Naive B cell (primary cell): ENCODE results near the gene OPCML. TPM values are rescaled to one million over a fixed set of nuclear protein-coding genes. Genes with fewer than 3 reads are reported as not detected.

Experiments
- ATAC-seq, 2 donors: fragments of 150-1000 bp; cut with Tn5 transposase; 2 replicates each; pipeline ENCODE4 v1.10.0; 2021; ENCODE audit warnings: low read depth in 2 of 2, mild to moderate bottlenecking in 2 of 2, moderate library complexity in 2 of 2
- DNase-seq: peaks from one replicate; pipeline ENCODE4 v3.0.0; 2022
- H3K27ac Mint-ChIP-seq, 6 donors: one replicate each; pipeline ENCODE4 v1.8.0; 2020 to 2022; ENCODE audit warnings: mild to moderate bottlenecking in 6 of 6, mixed read lengths in 6 of 6, moderate library complexity in 5 of 6, inconsistent platforms in 2 of 6
- H3K27me3 Mint-ChIP-seq, 3 donors: one replicate each; pipeline ENCODE4 v1.8.0; 2021 to 2022; ENCODE audit warnings: mixed read lengths in 3 of 3, mild to moderate bottlenecking in 1 of 3
- H3K36me3 Mint-ChIP-seq, 2 donors: one replicate each; pipeline ENCODE4 v1.8.0; 2020 to 2022; ENCODE audit warnings: mixed read lengths in 2 of 2, inconsistent platforms in 1 of 2, mild to moderate bottlenecking in 1 of 2
- H3K4me1 Mint-ChIP-seq, 3 donors: one replicate each; pipeline ENCODE4 v1.8.0; 2020 to 2022; ENCODE audit warnings: mixed read lengths in 3 of 3, inconsistent platforms in 1 of 3, mild to moderate bottlenecking in 1 of 3, moderate library complexity in 1 of 3
- H3K4me3 Mint-ChIP-seq, 8 donors: one replicate each; pipeline ENCODE4 v1.8.0; 2020 to 2022; ENCODE audit warnings: mild to moderate bottlenecking in 8 of 8, mixed read lengths in 8 of 8, moderate library complexity in 8 of 8, inconsistent platforms in 2 of 8
- H3K9me3 Mint-ChIP-seq, 7 donors: one replicate each; pipeline ENCODE4 v1.8.0; 2020 to 2022; ENCODE audit warnings: mixed read lengths in 7 of 7, mild to moderate bottlenecking in 5 of 7, inconsistent platforms in 2 of 7, moderate library complexity in 1 of 7
- polyA plus RNA-seq, 6 donors: library from polyadenylated mRNA; unstranded; fragments of 300-500 nt; fragmentation: Illumina TruSeq; gene quantifications; one replicate each; pipeline ENCODE4 v1.2.3, GENCODE V29; 2021; ENCODE audit warnings: low read depth in 6 of 6

The OPCML gene
- polyA plus RNA-seq, 6 donors from 2014 or later = not detected

DNA sequence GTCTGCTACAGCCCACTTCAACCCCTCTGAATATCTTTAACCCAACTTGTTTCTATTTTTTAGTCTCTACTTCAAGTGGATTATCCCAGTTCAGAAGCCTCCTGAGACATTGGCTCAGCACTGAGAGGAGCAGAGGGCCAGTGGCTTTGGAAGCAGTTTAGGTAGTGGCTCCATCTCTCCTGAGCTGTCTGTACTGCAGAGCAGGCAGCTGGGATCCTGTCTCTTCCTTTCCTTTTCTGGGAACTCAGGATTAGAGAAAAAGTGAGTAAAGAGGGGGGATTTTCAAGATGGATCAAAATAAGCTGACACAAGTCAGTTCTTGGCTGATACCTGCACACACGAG is 512.0 kb downstream of the OPCML start:
- no peak overlapping the region for H3K4me3 Mint-ChIP-seq
- H3K4me1 Mint-ChIP-seq = no peaks in the 10 kb centered on the region
- H3K27me3 Mint-ChIP-seq = peaks cover 0 to 4% (median 0%) of the 10 kb centered on the region in 3 donors
- no peaks in the 10 kb centered on the region for H3K36me3 Mint-ChIP-seq
- H3K9me3 Mint-ChIP-seq = peaks cover 0 to 6% (median 2%) of the 10 kb centered on the region in 7 donors
- DNase-seq (no peak), ATAC-seq (no peak)
- no peak overlapping the region for H3K27ac Mint-ChIP-seq

DNA sequence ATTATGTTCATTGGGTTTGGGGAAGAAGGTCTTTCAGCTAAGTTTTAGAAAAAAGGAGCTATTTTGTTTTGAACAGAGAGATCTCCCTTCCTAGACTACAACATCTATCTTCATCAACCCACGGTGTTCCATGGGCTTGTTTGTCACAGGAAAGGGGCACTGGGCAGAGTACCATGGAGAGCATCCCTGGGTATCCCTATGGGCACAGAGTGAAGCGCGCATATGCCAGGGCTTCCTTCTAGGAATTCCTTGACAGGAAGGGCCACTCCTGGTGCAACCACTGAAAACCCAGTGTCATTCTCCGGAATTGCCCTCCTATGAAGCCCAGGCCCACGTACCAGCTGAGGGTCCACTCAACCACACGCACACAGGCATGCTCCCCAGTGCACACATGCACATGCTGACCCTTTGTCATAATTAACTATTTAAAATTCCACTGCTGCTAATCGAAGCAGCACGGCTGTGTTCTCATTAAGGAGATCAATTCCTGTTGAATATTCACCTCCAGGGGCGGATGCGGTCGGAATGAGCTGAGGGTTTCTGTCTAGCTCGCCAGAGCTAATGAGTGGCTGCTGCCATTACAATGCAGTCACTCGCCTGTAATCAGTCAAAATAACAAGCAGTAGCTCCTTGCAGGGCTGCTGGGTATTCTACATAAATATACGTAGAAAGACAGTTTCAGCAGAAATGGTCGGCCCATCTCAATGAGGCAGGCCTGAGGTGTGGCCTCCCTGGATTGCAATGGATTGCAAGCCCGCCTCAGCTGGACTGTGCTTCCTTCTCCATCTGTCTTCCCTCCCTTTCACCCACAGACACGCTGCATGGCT is 512.5 kb downstream of the OPCML start:
- ATAC-seq (no peak), DNase-seq (no peak)
- no peak overlapping the region for H3K4me3 Mint-ChIP-seq
- peaks cover 0 to 11% (median 2%) of the 10 kb centered on the region in 7 donors for H3K9me3 Mint-ChIP-seq
- no peaks in the 10 kb centered on the region for H3K4me1 Mint-ChIP-seq
- peaks cover 0 to 4% (median 0%) of the 10 kb centered on the region in 3 donors for H3K27me3 Mint-ChIP-seq
- H3K36me3 Mint-ChIP-seq = no peaks in the 10 kb centered on the region
- no peak overlapping the region for H3K27ac Mint-ChIP-seq

DNA sequence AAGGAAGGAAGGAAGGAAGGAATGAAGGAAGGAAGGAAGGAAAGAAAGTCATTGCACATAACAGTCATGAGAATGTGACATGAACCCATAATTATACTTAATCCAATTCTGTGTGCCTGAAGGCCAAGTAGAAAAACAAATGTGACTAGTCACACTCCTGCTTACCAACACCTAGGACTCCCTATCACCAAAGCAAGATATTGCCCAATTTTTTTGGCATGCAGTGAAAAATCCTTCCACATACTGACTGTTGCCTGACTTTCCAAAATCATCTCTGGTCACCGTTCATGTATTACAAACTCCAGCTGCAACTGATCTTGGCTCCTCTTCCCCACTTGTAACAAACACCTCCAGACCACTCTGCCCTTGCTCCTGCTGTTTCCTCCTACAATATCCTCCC is 516.8 kb downstream of the OPCML start:
- H3K36me3 Mint-ChIP-seq = no peaks in the 10 kb centered on the region
- no peak overlapping the region for H3K4me3 Mint-ChIP-seq
- ATAC-seq = no peak
- no peak for DNase-seq
- H3K27me3 Mint-ChIP-seq = no peaks in the 10 kb centered on the region
- peaks cover 0 to 4% (median 2%) of the 10 kb centered on the region in 7 donors for H3K9me3 Mint-ChIP-seq
- H3K4me1 Mint-ChIP-seq = no peaks in the 10 kb centered on the region
- no peak overlapping the region for H3K27ac Mint-ChIP-seq

DNA sequence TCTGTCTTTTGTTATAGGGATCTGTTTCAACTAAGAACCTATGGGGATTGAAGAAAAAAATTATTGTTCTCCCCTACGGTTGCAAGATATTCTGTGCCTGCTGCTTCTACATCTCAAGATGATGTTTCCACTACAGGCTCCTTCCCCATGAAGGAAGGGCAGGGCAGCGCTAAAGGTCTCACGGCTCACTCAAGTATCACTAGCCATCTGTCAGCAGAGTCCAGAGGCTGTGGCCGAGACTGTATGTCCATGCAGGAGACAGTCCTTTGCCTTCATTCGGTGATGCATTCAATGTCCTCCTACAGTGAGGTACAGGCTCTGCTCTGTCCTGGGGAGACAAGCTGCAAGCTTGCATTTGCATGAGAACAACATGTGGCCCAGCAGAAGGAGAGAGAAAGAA is 518.0 kb downstream of the OPCML start:
- H3K27me3 Mint-ChIP-seq = no peaks in the 10 kb centered on the region
- H3K4me3 Mint-ChIP-seq = no peak overlapping the region
- ATAC-seq = no peak

DNA sequence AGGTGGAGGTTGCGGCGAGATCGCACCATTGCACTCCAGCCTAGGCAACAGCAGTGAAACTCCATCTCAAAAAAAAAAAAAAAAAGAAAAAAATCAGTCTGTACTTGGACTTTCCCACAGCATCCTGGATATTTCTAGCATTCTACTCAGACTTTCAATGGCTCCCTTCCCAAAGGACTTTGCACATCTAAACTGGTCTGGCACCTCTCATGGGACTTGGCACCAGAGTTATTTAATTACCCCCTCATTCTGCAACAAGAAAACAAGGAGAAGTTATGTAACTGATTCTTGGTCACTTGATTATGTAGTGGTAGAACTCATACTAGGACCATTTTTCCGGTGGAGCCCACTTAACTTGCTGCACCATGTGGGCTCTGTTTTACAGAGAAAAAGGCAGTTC is 519.5 kb downstream of the OPCML start:
- no peaks in the 10 kb centered on the region for H3K36me3 Mint-ChIP-seq
- H3K27me3 Mint-ChIP-seq = no peaks in the 10 kb centered on the region
- H3K4me1 Mint-ChIP-seq = no peaks in the 10 kb centered on the region
- no peak for DNase-seq
- H3K4me3 Mint-ChIP-seq = no peak overlapping the region
- no peak for ATAC-seq
- peaks cover 0 to 5% (median 0%) of the 10 kb centered on the region in 7 donors for H3K9me3 Mint-ChIP-seq
- H3K27ac Mint-ChIP-seq = no peak overlapping the region

More for the DNA sequence above, 518.0 kb downstream of the OPCML start:
- Mint-ChIP-seq H3K9me3 (peaks cover 0 to 5% (median 2%) of the 10 kb centered on the region in 7 donors), H3K4me1 (no peaks in the 10 kb centered on the region), H3K36me3 (no peaks in the 10 kb centered on the region), H3K27ac (no peak overlapping the region)
- DNase-seq = no peak

DNA sequence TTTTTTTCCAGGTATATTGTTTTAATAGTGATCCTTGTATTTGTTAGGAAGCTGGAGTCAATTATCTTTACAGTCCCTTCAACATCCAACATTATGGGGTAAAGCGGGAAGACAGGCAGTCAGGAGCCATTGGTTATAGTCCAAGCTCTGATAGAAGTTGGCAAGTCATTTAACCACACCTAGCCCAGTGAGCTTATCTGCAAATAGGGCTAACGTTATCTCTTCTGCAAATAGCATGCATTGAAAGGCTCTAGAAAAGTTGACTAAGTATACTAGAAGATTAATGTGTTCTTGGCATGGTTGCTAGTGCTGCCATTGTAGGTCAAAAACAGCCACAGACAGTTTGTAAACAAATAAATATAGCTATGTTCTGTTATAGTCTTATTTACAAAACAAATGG is 520.7 kb downstream of the OPCML start:
- no peaks in the 10 kb centered on the region for H3K36me3 Mint-ChIP-seq
- no peak overlapping the region for H3K4me3 Mint-ChIP-seq
- H3K27me3 Mint-ChIP-seq = no peaks in the 10 kb centered on the region
- peaks cover 0 to 5% (median 0%) of the 10 kb centered on the region in 7 donors for H3K9me3 Mint-ChIP-seq
- H3K27ac Mint-ChIP-seq = no peak overlapping the region
- ATAC-seq = no peak
- no peak for DNase-seq
- H3K4me1 Mint-ChIP-seq = no peaks in the 10 kb centered on the region

DNA sequence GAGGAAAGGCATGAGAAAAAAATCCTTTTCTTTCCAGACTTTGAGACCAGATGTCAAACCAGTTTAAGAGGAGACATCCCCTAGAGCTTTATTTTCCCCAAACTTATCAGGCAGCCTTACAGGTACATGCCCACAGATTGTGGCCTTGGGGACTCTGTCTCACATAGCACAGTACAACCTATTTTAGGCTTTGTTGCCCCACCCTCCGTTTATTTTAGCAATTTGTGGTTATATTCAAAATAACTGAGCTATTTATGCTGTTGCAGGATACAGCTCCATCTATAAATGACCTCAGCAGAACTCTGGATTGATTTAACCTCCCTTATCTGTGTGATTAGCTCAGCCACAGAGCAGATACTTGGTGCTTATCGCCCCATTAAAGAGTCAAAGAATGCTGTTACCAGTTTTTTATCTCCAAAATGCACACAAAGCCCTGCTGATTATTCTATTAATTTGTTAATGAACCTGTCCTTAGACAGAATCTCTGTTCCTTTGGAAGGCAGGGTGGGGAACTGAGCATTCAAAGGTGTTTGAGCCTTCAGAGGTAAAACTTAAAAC is 525.2 kb downstream of the OPCML start:
- DNase-seq (no peak), ATAC-seq (no peak)
- H3K9me3 Mint-ChIP-seq = peaks cover 2 to 16% (median 8%) of the 10 kb centered on the region in 7 donors
- H3K36me3 Mint-ChIP-seq = no peaks in the 10 kb centered on the region
- H3K4me3 Mint-ChIP-seq = no peak overlapping the region
- no peaks in the 10 kb centered on the region for H3K27me3 Mint-ChIP-seq
- H3K4me1 Mint-ChIP-seq = no peaks in the 10 kb centered on the region
- H3K27ac Mint-ChIP-seq = no peak overlapping the region

DNA sequence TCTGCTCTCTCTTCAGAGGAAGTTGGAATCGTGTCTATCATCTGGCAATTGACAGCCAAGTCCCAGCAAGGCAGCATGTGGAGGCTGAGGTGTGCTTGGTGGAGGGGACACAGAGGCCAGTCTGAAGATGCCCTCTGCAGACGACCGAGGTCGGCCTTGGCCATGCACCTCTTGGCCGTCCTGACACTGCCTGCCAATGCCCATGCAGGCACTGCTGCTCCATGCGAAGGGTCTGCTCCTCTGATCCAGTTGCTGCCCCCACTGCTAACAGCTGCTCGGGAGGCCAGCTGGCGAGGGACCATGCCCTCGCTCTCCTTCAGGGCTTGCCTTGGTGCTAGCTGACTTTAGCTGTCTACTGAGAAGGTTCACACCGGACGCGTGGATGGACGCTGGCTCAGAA is 527.9 kb downstream of the OPCML start:
- no peaks in the 10 kb centered on the region for H3K36me3 Mint-ChIP-seq
- ATAC-seq (no peak), DNase-seq (no peak)
- no peak overlapping the region for H3K27ac Mint-ChIP-seq
- H3K4me1 Mint-ChIP-seq = no peaks in the 10 kb centered on the region
- no peak overlapping the region for H3K4me3 Mint-ChIP-seq
- H3K27me3 Mint-ChIP-seq = no peaks in the 10 kb centered on the region
- peaks cover 7 to 17% (median 10%) of the 10 kb centered on the region in 7 donors for H3K9me3 Mint-ChIP-seq

DNA sequence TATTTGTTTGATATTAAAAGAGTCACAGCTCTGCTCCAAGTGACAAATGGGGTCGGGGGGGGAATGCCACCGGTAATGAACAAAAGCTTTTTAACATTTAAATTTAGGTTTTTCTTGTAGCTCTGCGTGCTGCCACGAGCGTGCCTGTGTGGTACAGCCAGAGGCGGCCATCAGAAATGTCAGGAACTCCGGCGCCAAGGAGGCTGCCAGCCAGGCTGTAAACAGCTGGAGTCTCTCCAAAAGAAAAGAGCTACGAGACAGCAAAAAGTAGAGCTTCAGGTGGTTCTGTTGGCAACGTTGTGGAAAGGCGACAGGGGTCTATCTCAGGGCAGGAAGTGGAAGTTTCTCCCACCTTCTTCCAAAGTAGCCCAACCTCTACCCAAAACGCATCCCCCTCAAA is 532.8 kb downstream of the OPCML start:
- ATAC-seq (no peak), DNase-seq (no peak)
- H3K27me3 Mint-ChIP-seq = peaks cover 0 to 11% (median 9%) of the 10 kb centered on the region in 3 donors
- no peak overlapping the region for H3K4me3 Mint-ChIP-seq
- H3K36me3 Mint-ChIP-seq = no peaks in the 10 kb centered on the region
- no peaks in the 10 kb centered on the region for H3K4me1 Mint-ChIP-seq
- H3K27ac Mint-ChIP-seq = no peak overlapping the region
- H3K9me3 Mint-ChIP-seq = peaks cover 7 to 10% (median 8%) of the 10 kb centered on the region in 7 donors

DNA sequence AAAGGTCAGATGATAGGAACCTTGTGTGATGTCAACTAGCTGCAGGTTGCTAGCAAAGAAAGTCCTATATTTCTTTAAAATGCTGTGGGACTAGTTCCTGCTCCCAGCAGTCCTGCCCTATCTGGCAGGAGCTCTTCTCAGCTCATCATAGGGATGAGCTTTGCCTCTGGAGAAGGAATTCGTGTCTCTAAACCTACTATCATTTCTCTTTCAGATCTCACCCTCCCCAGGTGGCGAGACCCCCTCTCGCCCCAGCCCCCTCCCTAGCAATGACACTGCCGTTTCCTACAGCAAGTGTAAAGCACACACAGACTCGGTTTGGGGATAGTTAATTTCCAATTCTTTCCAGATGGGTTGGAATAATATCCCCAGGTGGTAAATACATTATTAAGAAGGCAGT is 533.3 kb downstream of the OPCML start:
- H3K4me3 Mint-ChIP-seq = no peak overlapping the region
- H3K4me1 Mint-ChIP-seq = no peaks in the 10 kb centered on the region
- ATAC-seq (no peak), DNase-seq (no peak)
- no peaks in the 10 kb centered on the region for H3K36me3 Mint-ChIP-seq
- peaks cover 0 to 13% (median 9%) of the 10 kb centered on the region in 3 donors for H3K27me3 Mint-ChIP-seq
- H3K9me3 Mint-ChIP-seq = peaks cover 6 to 10% (median 8%) of the 10 kb centered on the region in 7 donors
- H3K27ac Mint-ChIP-seq = no peak overlapping the region

DNA sequence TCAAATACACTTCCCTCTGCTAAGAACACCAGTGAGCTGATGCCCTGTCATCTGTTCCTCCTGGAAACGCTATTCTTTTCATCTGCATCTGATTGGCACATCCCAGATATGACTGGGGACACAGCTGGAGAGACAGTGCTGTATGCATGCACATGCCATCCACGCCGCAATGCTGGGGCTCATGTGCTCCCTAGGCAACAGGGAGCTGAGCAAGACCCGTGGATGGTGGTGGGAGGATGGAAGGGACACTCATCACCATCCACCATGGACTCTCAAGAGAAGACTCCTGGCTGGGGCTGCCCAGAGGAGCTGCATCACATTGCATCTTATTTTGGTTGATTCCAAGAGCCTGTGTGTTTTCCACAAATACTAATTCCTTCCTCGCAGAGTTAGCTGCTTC is 534.9 kb downstream of the OPCML start:
- Mint-ChIP-seq H3K27ac (no peak overlapping the region), H3K4me1 (no peaks in the 10 kb centered on the region)

DNA sequence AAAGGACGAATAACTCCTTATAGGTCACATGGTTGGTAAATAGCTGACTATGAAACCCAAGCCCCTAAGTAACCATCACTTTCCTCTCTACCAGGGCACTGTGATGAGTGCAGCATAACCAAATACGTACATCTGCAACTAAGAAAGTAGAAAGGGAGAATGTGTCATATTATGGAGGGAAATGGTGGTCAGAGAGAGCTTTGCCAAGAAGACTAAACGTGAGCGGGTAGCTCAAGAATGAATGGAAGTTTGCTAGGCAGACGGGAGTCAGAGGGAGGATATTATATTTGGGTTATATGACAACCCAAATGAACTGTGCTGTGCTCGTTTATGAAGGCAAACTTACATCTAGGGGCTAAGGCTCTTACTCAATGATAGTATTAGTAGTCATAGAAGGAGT is 537.3 kb downstream of the OPCML start:
- H3K4me3 Mint-ChIP-seq = no peak overlapping the region
- no peaks in the 10 kb centered on the region for H3K36me3 Mint-ChIP-seq
- no peak overlapping the region for H3K27ac Mint-ChIP-seq
- H3K4me1 Mint-ChIP-seq = no peaks in the 10 kb centered on the region
- DNase-seq (no peak), ATAC-seq (no peak)
- peaks cover 0 to 19% (median 9%) of the 10 kb centered on the region in 3 donors for H3K27me3 Mint-ChIP-seq
- H3K9me3 Mint-ChIP-seq = peaks cover 0 to 2% (median 0%) of the 10 kb centered on the region in 7 donors

More for the DNA sequence above, 534.9 kb downstream of the OPCML start:
- Mint-ChIP-seq H3K4me3 (no peak overlapping the region), H3K9me3 (peaks cover 0 to 10% (median 5%) of the 10 kb centered on the region in 7 donors), H3K27me3 (peaks cover 0 to 19% (median 9%) of the 10 kb centered on the region in 3 donors), H3K36me3 (no peaks in the 10 kb centered on the region)
- ATAC-seq (no peak), DNase-seq (no peak)

DNA sequence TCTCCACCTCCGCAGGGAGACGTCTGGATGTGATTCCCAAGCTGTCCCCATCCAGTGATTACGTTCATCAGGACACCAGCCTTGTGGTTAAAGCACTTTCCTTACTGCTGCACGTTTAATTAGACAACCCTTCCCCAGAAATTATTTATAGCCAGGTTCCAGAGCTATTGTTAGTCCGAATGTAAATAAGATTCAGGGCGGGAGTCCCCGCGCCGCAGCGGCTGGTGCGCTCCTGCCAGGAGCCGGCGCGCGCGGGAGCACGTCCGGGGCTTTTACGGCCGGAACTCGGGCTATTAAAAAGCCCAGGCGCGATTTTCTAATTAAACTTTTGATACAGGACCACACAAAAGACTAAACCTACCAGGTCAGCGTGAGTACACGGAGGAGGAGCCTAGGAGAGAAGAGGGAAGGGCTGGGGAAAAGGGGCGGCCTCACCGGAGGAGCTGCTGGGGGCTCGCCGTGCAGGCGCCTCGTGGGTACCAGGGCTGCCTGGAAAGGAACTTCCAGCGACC is 538.3 kb downstream of the OPCML start:
- Mint-ChIP-seq H3K27me3 (peaks cover 0 to 19% (median 9%) of the 10 kb centered on the region in 3 donors), H3K4me3 (no peak overlapping the region), H3K27ac (no peak overlapping the region), H3K4me1 (no peaks in the 10 kb centered on the region), H3K9me3 (peaks cover 0 to 2% (median 0%) of the 10 kb centered on the region in 7 donors), H3K36me3 (no peaks in the 10 kb centered on the region)
- DNase-seq (no peak), ATAC-seq (no peak)
